Superior temporal gyrus (tissue), 1 donor: Measurements from ENCODE around the gene NDEL1.

Experiments
- DNase-seq: peaks from one replicate; pipeline ENCODE4 v3.0.0-alpha.2; 2016; ENCODE audit errors: extremely low spot score

NDEL1 gene

DNA sequence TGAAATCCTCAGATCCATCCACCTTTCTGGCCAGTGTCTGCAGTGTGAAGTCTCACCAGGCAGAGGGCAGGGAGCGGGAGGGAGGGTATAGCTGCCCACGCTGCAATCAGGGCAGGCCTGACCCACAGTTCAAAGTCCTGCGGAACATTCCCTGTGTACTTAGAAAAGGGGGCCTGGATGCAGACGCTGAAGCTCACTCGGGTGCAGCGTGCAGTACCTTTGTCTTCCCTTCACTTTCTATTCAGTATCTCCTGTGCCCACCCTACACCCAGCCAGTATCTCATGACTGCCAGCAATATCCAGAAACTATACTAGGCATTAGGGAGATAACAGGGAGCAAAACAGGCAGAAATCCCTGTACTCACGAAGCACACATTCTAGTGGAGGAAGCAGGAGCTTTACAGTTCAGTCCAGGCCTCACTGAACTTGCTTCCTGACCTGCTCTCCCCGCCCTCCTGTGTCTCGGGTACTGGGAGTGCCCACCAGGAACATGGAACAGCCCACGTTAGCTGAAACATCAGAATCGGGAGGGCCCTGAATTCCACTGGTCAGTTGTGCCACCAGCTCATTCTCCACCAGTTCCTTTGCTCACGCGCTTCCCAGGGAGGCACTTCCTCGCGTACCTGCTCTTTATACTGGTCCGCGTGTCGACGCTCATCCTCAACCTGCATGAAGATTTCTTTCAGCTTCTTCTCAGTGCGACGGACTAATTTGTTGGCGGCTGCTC, 42.2 kb downstream of the NDEL1 start:
- DNase-seq: no peak

- peak; percentile 92 for DNase-seq
Measured at GRCh38 chr17:8479431-8479947, 43.8 kb downstream of the NDEL1 start.

DNA sequence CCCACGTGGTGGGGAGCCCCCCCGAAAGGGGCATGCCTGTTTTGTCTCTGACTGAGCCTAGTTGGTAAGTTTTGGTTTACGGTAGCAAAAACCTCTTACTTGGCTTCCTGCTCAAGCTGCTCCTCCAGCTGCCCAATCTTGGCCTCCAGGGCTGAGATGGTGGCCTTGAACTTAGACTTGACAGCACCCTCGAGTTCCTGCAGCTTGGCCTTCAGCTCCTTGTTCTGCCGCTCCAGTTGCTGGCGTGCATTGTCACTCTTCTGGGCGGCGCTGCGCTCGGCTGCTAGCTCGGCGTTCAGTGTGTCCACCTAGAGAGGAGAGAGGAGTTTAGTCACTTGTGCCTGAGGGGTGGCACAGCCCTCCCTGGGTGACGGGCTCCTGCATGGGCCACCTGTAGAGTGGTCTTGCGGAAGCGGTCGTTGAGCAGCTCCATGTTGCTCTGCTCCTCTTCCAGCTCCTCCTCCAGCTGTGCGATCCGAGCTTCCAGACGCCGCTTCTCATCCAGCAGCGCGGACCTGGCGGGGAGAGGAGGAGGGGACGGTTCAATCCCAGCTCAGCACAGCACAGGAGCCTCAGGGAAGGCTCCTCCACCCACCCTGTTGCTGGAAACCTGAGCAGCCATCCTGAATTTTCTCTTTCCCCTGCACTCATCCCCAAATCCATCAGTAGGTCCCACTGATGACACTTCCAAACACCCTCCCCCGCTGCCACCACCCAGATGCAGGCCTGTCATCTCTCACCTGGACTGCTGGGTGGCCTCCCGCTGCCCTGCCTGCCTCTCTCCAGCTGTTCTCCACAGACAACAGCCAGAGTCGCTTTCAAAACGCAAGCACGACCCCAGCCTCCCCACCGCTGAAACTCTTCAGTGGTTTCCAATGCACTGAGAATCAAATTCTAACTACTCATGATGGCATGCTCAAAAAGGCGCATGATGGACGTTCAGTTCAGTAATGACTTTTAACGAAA, 44.6 kb downstream of the NDEL1 start:
- no peak for DNase-seq

GRCh38 chr17:8481089-8481488, 45.4 kb downstream of the NDEL1 start:
- no peak for DNase-seq

DNA sequence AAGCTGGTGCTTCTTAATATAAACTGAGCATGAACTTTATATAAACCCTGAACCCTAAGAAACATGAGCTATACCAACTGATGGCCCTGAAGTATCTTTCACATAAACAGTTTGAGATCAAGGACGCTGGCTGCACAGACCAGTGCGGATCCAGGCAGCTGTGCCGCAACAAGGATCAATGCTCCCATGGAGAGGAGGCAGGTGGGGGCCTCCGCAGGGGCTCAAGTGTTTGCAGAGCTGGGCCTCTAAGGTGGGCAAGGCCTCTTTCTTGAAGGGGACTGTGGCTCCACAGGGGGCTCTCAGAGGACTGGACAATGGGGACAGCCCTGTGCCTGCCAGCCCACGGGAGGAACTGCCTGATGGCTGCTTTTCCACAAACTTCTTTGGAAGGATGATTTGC, 46.0 kb downstream of the NDEL1 start:
- no peak for DNase-seq

DNA sequence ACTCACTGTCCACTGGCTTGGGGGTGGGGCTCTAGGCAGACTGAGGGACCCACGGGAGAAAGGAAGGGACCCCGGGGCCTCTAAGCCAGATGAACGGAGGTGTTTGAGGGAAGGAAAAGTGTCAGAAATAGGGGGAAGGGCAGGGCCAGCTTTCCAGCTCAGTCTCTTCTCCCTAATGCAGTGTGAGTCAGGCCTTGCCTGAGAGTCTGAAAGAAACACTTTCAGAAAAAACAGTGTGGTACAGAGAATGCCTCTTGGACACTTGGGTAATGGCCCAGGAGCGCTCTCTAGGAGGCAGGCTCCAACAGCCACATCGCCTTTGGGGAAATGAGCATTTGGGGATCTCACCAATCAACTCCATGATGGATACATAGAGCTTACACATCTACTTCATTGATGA, 46.9 kb downstream of the NDEL1 start:
- no peak for DNase-seq

GRCh38 chr17:8484465-8484864, 48.8 kb downstream of the NDEL1 start:
- no peak for DNase-seq

DNA sequence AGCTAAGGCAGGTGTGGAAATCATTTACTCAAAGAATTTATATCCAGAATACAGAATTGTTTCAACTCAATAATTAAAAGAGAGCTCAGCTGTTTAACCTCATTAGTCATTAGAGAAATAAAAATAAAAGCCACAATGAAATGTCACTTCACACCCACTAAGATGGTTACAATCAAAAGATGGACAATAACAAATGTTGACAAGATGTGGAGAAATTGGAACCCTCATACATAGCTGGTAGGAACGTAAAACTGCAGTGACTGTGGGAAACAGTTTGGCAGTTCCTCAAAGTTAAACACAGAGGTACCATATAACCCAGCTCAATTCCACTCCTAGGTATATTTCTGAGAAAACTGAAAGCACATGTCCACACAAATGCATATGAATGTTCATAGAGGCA, 49.8 kb downstream of the NDEL1 start:
- DNase-seq: no peak

GRCh38 chr17:8487130-8487645, 51.5 kb downstream of the NDEL1 start:
- DNase-seq: no peak

DNA sequence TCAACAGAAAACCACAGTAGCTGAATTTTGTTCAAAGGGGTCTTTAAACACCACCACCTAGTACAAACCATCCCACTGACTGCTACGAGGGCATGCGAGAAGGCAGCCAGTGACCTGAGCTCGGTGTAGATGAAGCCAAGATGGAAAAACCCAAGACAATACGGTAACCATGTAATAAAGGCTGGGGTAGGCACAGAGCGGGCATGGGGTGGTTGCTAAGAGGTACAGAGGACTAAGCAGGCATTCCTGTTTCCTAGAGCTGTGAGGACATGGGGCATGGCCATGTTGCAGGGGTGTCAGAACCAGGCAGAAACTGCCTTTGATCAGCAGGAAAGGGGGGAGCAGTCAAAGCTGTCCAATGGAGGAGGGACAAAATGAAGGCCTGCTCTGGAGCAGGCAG, 52.1 kb downstream of the NDEL1 start:
- no peak for DNase-seq

- no peak for DNase-seq
Measured at GRCh38 chr17:8488491-8488890, 52.8 kb downstream of the NDEL1 start.

GRCh38 chr17:8488901-8489300, 53.2 kb downstream of the NDEL1 start:
- no peak for DNase-seq

DNA sequence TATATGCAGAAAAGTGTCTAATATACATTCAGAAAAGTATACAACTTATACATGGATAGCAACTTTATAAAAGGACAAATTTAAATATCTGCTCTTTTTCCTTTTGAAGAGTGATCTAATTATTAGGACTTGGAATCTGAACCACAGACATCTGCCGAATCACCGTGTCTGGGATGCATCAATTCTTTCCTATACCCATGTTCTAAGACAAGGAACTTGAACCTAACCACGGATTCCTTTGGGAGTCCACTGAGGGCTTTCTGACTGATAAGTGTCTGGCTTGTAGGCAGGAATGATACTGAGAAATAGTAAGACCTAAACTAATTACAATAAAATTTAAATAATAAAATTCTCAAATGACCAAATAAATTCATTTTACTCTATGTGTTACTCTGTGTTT, 54.2 kb downstream of the NDEL1 start:
- no peak for DNase-seq

DNA sequence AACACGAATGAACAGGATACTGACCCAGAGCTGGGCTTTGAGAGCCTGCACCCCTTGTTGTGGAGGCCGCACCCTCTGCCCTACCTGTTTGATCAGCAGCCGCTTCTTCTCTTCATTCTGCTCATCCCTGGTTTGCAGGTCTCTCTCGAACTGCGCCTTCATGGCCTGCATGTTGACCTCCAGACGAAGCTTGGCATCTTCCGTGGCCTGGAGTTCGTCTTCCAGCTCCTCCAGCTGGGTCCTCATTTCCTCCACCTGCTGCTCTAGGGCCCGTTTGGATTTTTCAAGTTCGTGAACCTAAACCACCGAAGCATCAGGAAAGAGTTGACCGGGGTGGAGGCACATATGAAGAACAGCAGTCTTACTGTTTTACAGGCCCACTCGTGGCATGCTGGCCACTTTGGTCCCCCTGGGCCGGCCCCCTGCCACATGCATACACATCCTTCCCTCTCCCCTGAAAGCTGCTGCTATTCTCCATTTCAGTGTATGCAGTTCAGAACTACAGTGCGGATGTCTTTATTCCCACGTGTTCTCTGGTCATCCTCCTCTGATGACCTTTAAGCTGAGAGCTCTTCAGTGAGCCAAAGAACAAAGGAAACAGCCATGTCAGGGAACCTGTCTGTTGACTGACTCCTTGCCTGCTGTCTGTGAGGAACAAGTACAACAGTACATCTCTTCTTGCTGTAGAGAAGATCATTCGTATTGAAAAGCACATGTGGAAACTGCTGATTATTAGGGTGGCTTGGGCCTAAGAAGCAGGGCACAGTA, 54.8 kb downstream of the NDEL1 start:
- DNase-seq: no peak

DNA sequence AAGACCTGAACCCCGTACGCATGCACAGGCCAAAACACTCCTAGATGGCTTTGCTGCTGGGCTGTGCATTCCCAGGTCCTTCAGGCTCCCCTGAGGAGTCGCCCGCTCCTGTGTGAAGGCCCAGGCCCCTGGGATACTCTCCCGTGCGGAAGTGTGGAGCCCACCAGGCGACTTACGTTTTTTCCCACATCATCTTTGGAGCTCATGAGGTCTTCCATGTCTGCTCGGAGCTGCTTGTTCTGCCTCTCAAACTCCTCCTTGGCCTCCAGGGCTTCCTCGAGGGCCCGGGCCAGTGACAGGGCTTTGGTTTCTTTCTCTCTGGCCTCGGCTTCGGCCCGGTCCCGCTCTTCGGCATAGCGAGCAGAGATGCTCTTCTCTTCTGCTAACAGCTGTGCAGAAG, 56.4 kb downstream of the NDEL1 start:
- DNase-seq: no peak

GRCh38 chr17:8494021-8494420, 58.3 kb downstream of the NDEL1 start:
- DNase-seq: no peak

DNA sequence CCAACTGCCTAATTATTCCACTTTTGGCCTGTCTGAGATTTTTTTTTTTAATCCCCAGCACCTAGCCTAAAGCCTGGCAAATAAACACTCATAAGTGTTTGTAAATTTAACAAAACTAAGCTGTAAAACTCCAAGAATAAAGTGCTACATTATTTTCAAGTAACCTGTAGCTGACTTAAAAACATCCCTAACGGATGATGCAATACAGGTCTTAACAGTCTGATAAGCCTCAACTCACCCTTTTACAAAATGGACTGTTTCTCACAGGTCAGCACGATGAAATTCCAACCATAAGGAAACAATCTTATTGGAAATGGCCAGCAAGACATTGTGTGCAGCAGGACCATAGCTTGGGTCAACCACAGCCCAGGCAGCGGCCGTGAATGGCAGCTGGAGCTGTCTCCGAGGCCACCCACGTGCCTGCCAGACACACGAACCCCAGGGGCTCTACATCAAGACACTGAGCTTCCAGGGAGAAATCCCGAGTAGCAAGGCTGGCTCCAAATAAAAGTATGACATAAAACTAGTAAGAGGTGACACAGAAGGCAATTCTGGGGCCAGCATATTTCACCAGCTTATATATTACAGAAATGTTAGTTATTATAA, 58.9 kb downstream of the NDEL1 start:
- DNase-seq: no peak

GRCh38 chr17:8496081-8496480, 60.4 kb downstream of the NDEL1 start:
- DNase-seq: no peak

- DNase-seq: no peak
Measured at GRCh38 chr17:8499171-8499570, 63.5 kb downstream of the NDEL1 start.

GRCh38 chr17:8499614-8500013, 63.9 kb downstream of the NDEL1 start:
- DNase-seq: no peak

DNA sequence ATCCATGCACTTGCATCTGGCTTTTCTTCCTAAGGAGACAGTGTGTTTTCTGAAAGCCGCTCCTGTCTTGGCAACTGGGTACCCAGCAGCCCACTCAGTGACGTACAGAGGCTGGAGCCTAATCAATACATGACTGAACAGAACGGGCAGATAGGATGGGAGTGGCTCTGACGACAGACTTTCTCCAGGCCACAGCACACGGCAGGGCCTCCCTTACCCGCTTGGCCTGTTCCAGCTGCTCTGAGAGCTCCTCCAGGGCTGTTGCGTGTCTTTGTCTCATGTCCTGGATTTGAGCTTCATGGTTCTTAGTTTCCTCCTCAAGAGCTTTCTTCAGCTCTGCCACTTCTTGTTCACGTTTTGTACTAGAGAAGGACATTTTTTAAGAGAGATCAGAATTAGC, 64.9 kb downstream of the NDEL1 start:
- no peak for DNase-seq
